RWPE1 (cell line): ENCODE results near the gene CKAP2L.

Source experiments
- CTCF ChIA-PET: fragments of 350-600 bp; sonication (Branson Sonifier 250); formaldehyde crosslinking; extraction: SDS; loops from one replicate; lab custom pipeline; 2021; lab: Yijun Ruan, JAX
- POLR2A ChIA-PET: fragments of 400-600 bp; formaldehyde crosslinking; extraction: SDS; loops from one replicate; lab custom pipeline; 2020; ENCODE audit warnings: antibody characterized with exemption; ENCODE audit not compliant: low non-redundant PET; lab: Yijun Ruan, JAX
- DNase-seq: peaks from one replicate; pipeline ENCODE4 v3.0.0; 2012; ENCODE audit warnings: low spot score
- H3K27ac ChIP-seq: fragments of 450-650 bp; 2 replicates; pipeline ENCODE4 v1.5.1; 2017
- CTCF ChIP-seq: fragments of 450-650 bp; conservative IDR thresholded peaks from 2 replicates; pipeline ENCODE4 v1.5.1; 2017; ENCODE audit warnings: low read depth, mild to moderate bottlenecking

CKAP2L gene

DNA sequence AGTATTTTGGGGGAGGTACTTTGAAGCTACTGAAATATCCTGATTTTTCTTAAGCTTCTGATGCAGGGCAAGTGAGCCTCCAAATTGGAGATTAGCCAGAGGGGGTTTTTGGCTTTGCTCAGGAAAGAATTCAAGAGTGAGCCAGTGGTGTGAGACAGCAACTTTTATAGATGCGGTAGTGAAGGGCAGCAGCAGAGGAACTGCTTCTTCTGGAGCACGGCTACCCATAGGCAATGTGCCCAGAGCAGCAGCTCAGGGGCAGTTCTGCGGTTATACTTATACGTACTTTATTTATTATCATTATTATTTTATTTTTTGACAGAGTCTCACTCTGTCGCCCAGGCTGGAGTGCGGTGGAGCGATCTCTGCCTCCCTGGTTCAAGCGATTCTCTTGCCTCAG lies 63.4 kb downstream of the CKAP2L start:
- no peak for TF ChIP-seq CTCF
- ChIA-PET POLR2A (no interaction called here), CTCF (no interaction called here)
- no peak for DNase-seq
- no peak overlapping the region for H3K27ac ChIP-seq

DNA sequence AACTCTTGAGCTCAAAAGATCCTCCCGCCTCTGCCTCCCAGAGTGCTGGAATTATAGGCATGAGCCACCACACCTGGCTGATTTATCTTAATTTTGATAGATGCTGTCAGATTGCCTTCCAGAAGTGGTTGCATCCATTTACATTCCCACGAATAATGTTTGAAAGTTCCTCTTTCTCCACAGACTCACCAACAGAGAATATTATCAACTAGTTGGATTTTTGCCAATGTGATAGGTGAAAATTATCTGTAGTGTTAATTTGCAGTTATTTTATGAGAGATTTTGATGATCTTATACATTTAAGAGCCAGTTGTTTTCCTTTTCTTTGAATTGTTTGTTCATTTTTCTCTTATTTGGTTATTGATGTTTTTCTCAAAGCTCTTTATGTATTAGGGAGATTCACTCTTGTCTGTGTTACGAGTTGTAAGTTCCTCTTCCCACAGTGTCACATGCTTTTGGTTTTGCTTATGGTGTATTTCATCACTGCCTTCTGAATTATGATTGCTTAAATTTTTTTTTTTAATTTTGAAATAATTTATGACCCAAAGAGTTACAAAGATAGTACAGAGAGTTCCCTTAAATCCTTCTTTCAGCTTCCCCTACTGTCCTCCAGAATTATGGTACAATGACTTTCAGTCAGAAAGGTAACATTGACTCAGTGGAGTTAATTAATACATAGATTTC lies 64.3 kb downstream of the CKAP2L start:
- CTCF ChIA-PET = interaction anchor here (0.6 kb wide), 1 partner anchor 436 kb away, joined by 4 read pairs; no protein-coding TSS in a partner anchor
- no peak for DNase-seq
- H3K27ac ChIP-seq = no peak overlapping the region
- POLR2A ChIA-PET = no interaction called here
- TF ChIP-seq CTCF = no peak

DNA sequence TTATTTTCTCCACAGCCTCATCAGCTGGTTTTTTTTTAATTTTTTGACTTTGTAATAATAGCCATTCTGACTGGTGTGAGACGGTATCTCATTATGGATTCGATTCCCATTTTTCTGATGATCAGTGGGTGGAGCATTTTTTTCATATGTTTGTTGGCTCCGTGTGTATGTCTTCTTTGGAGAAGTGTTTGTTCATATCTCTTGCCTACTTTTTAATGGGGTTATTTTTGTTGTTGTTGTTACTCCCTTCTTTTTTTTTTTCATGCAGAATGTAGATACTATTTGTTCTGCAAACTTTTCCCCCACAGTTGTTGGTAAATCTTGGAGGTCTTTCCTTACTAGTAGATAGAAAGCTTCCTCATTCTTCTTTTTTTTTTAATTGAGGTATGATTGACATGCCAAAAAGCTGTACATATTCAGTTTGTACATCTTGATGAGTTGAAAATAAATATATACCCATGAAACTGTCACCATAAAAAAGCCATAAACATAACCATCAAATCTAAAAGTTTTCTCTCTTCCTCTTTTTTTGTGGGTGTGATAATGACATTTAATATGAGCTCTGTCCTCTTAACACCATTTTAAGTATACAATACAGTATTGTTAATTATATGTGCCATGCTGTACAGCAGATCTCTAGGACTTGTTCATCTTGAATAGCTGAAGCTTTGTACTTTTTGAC lies 65.4 kb downstream of the CKAP2L start:
- no peak for DNase-seq
- no peak for TF ChIP-seq CTCF
- ChIA-PET CTCF (interaction anchor here (0.6 kb wide), 1 partner anchor 438 kb away, joined by 4 read pairs; no protein-coding TSS in a partner anchor), POLR2A (interaction anchor here (0.6 kb wide), 1 partner anchor 34 kb away, joined by 3 read pairs; no protein-coding TSS in a partner anchor)
- H3K27ac ChIP-seq = no peak overlapping the region

- CTCF ChIA-PET = no interaction called here
- POLR2A ChIA-PET = no interaction called here
- no peak for TF ChIP-seq CTCF
- no peak overlapping the region; the same call in 1 of the 2 replicates for H3K27ac ChIP-seq
- DNase-seq = no peak
Observed at GRCh38 chr2:112694182-112694581, 70.2 kb downstream of the CKAP2L start.

- H3K27ac ChIP-seq = peak overlapping the region; percentile 85
- POLR2A ChIA-PET = interaction anchor here (0.7 kb wide), 1 partner anchor 50 kb away, joined by 3 read pairs; no protein-coding TSS in a partner anchor
- CTCF ChIA-PET = no interaction called here
- TF ChIP-seq CTCF = no peak
- no peak for DNase-seq
Observed at GRCh38 chr2:112693596-112693995, 70.8 kb downstream of the CKAP2L start.

GRCh38 chr2:112692918-112693317 lies 71.5 kb downstream of the CKAP2L start:
- peak overlapping the region; percentile 85 for H3K27ac ChIP-seq
- ChIA-PET POLR2A (interaction anchor here (0.7 kb wide), 2 partner anchors 37 to 49 kb away, joined by 3 to 6 read pairs; no protein-coding TSS in a partner anchor), CTCF (interaction anchor here (0.5 to 1.5 kb wide), 5 partner anchors 22 to 92 kb away, joined by 3 to 5 read pairs (median 3); no protein-coding TSS in a partner anchor)
- no peak for DNase-seq
- no peak for TF ChIP-seq CTCF
